Stimulated activated CD8-positive, alpha-beta memory T cell treated with anti-CD3 and anti-CD28 coated beads, Interleukin-12 subunit alpha, Interleukin-12 subunit beta, amount 100 ng/mL, for 4 hours (primary cell): ENCODE data around the gene CLIP1.

ENCODE experiments used
- DNase-seq: peaks from one replicate; pipeline ENCODE4 v3.0.0-alpha.2; 2020; ENCODE audit warnings: low read depth

CLIP1 gene

GRCh38 chr12:122355706-122356105 lies 66.8 kb downstream of the CLIP1 start:
- no peak for DNase-seq

- no peak for DNase-seq
Observed at GRCh38 chr12:122354958-122355641, 67.4 kb downstream of the CLIP1 start.

DNA sequence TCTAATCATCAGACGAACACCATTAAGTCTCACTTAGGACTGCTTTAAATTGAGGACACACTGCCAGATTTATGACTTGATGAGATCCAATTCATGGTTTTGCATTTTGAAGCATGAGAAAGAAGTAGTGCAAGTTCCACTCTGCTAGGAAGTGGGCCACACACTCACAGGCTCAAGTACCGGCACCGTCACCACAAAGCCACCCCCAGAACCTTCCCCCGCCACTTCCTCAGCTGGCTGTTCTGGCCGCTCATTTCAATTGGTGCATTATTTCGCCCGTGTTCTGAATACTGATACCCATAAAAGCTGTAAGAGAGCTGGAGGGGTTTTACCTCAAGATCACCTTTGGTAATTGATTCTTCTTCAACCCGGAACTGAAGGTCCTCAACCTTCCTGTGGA lies 70.1 kb downstream of the CLIP1 start:
- no peak for DNase-seq

GRCh38 chr12:122350141-122350848 lies 72.2 kb downstream of the CLIP1 start:
- no peak for DNase-seq

- no peak for DNase-seq
Observed at GRCh38 chr12:122349078-122349477, 73.4 kb downstream of the CLIP1 start.

DNA sequence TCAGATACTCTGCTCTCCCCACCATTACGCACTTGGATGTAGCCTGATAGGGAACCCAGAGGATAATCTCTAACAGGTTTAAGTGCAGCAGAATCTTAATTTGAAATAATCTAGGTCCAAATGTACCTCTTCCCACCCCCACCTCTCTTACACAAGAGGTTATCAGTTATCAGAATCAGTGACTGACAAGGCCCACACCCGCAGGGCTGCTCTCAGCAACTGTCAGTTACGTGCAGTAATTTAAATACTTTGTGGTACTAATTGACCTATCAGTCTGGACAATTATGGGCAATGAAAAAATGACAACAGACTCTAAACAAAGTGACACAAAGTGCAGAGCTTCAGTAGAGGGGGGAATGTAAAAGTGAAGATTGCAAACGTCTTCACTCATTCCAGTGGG lies 74.0 kb downstream of the CLIP1 start:
- DNase-seq, result no peak

GRCh38 chr12:122346054-122346453 lies 76.4 kb downstream of the CLIP1 start:
- no peak for DNase-seq

DNA sequence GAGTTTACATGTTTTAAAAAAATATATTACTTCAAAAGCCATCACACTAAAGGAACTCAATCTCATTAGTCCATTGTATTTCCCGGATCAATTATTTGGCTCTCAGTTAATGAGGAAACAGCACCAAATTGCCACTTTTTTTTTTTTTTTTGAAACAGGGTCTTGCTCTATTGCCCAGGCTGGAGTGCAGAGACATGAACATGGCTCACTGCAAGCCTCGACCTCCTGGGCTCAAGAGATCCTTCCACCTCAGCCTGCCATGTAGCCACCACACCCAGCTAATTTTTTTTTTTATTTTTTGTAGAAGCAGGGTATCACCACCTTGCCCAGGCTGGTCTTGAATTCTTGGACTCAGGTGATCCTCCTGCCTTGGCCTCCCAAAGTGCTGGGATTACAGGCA lies 77.4 kb downstream of the CLIP1 start:
- no peak for DNase-seq

DNA sequence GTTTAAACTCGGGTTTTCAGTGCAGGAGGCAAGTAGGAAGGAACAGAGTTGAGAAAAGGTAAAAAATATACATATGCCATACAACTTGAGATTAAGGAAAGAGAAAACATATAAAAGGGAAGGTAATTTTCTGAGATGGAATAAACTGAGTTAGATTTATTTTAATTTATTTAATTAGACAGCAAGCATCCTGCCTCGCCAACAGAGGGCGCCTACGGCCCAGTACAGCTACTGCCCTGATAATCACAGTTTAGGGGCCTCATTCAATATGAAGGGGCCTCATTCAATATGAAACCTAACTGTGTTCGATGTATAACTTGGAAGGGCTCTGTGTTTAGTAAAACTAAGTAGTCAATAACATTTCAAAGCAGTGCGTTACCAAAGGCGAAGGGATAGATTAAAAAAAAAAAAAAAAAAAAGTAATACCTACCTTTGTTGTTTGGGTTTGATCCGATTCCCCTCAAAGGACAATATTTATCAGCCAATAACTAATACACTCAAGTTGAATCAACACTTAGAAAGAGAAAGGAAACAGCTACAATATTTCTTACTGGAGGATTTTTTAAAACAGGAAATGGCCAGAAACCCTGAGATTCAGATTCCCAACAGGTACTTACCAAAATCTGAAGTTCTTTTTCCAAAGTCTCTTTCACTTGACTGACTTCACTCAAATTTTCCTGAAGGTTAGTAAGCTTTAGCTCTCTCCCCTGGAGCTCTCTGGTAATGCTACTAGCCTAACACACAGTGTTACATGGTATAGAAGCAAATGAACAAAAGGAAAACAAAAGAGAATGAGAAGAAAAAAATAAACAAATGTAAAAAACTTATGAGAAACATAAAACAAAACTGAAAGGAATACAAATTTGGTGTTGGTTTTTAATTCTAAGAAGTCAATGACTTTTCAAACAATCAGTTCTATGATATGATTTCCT lies 86.2 kb downstream of the CLIP1 start:
- DNase-seq, result no peak

- DNase-seq, result no peak
Observed at GRCh38 chr12:122333142-122334087, 89.1 kb downstream of the CLIP1 start.

DNA sequence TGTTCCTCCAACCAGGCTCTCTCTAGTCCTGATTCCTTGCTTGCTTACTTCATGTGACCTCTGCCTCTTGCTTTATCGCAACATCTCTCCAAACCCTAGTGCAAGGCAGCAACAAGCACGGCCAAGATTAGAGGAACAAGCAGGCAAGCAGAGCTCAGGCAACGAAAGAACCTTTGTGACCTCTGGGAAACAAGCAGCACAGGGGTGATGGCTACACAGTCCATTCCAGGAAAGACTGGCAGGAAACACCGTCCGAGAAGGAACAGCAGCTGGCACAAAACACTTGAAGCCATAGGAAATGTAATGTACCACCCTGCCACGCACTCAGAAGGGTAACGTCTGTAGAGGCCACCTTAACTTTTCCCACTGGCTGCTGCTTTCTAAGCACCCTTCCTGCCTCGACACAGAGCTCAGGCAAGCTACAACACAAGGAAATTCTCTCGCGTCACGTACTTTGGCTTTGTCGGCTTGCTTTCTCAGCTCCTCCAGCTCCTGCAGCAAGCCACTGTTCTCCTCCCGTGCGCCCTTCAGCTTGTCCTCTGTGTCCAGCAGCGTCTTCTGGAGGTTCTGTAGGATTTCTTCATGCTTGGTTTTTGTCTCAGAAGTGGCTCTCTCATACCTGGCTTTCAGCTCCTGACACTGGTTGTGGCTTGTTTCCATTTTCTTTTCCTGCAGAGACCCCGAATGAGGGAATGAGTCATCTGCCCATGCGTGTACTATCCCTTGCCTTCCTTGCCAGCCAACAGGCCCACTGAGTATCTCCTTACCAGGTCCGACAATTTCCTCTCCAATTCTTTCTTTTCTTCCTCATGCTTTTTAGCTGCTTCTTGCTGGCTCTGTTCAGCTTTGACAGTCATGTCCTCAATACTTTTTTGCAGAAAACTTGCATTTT lies 94.7 kb downstream of the CLIP1 start:
- no peak for DNase-seq

GRCh38 chr12:122327014-122327413 lies 95.5 kb downstream of the CLIP1 start:
- DNase-seq, result no peak

DNA sequence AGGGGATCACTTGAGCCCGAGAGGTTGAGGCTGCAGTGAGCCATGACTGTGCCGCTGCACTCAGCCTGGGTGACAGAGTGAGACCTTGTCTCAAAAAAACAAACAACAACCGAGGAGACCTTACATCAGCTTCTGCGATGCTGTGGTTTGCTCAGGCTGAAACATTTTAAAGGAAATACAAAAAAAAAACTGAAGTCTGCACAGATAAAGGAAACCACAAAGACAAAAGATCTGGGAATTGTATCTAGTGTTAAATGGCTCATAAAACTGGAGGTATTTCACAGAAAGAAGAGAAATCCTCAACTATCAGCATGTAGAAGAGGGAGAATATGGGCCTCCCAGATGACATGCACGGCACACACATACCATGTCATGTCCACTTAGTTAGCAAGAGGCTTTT lies 95.9 kb downstream of the CLIP1 start:
- DNase-seq, result no peak

DNA sequence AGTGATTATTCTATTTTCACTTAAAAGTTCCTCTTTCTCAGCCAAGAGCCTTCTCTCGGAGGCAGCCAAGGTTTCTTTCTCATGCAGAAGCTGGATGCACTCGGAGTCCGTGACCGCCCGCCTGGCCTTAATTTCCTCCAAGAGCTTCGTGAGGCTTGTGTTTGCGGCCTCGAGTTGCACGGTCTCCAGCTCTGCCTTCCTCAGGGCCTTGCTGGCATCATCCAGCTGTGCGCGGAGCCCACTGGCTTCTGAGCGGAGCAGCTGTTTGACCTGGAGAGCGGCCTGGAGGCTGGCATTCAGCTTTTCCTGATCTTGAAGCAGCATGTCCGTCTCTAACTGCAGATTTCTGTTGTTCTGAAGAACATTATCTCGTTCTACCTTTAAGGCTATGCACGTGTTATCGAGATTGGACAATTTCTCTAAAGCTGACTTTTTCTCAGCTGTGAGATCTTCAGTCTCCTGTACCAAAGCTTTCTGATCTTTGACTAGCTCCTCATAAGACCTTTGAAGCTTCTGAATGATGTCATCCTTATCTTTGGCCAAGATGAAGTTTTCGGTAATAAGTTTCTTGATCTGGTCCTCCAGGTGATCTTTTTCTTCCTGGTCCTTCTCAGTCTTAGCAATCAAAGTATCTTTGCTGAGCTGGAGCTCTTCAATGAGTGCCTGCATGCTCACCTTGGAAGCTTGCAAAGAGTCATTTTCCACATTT lies 99.0 kb downstream of the CLIP1 start:
- DNase-seq, result no peak

DNA sequence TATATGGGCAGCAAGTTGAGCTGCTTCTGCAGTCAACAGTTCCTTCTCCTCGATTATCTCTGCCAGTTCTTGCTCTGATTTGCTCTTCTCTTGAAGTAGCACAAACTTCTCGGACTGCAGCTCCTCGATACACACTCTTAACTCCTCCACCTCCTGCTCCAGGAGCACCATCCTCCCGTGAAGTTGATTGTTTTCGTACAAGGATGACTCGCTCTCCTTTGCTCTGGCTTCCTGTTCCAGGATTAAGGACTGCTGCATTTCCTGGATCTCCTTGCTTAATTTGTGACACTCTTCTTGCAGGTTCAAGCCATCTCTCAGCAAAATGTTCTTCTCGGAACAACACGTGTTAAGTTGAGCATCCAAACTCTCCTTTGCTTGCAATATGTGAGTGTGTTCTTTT lies 100.0 kb downstream of the CLIP1 start:
- DNase-seq, result no peak

- no peak for DNase-seq
Observed at GRCh38 chr12:122318607-122319605, 103.6 kb downstream of the CLIP1 start.

GRCh38 chr12:122312926-122313325 lies 109.5 kb downstream of the CLIP1 start:
- DNase-seq, result no peak

GRCh38 chr12:122311696-122312095 lies 110.8 kb downstream of the CLIP1 start:
- DNase-seq, result no peak
